Testis (tissue), 3 donors: ENCODE results near the gene CPNE4. TPM values are rescaled to one million over a fixed set of nuclear protein-coding genes. Genes with fewer than 3 reads are reported as not detected.

Source experiments
- DNase-seq: peaks from one replicate; pipeline ENCODE4 v3.0.0-alpha.2; 2019
- H3K27ac ChIP-seq, 2 donors: fragments of 200-600 bp; sonication (generic); one replicate each; pipeline ENCODE4 v1.5.1; 2019
- H3K27me3 ChIP-seq: fragments of 200-600 bp; sonication (generic); one replicate; pipeline ENCODE4 v1.5.1; 2019
- H3K36me3 ChIP-seq: fragments of 200-600 bp; sonication (generic); one replicate; pipeline ENCODE4 v1.5.1; 2017; ENCODE audit warnings: low read depth; ENCODE audit errors: missing control alignments
- H3K4me1 ChIP-seq: fragments of 200-600 bp; sonication (generic); one replicate; pipeline ENCODE4 v1.5.1; 2019
- H3K4me3 ChIP-seq, 2 donors: fragments of 200-600 bp; sonication (generic); one replicate each; pipeline ENCODE4 v1.5.1; 2017 to 2019
- H3K9me3 ChIP-seq: fragments of 200-600 bp; sonication (generic); one replicate; pipeline ENCODE4 v1.5.1; 2017
- POLR2A ChIP-seq: fragments of 450-650 bp; IDR thresholded peaks from one replicate; pipeline ENCODE4 v1.6.1; 2017; ENCODE audit warnings: antibody characterized with exemption, mild to moderate bottlenecking, moderate library complexity
- WGBS, 2 donors: methylation state at CpG; one replicate each; pipeline ENCODE4 v1.1.5; 2018; 5-methylcytosine and 5-hydroxymethylcytosine counted together
- intact Hi-C: fragments of 100-400 bp; cut with DNase I; formaldehyde crosslinking; loops from one replicate; pipeline ENCODE4 v1.15.1; 2023; ENCODE audit warnings: low total_unique reads
- polyA plus RNA-seq: library from polyadenylated mRNA; stranded (reverse); fragments of 350-450 nt; fragmentation: Illumina TruSeq; extraction: RNeasy Lipid Tissue Mini Kit (QIAGEN cat#74804); gene quantifications from one replicate; pipeline ENCODE4 v1.2.3, GENCODE V29; 2014; ENCODE audit warnings: low read depth, low replicate concordance; ENCODE audit not compliant: insufficient read depth
- total RNA-seq, 2 donors: library from RNA; depleted of rRNA; stranded (reverse); fragments of >200 nt; gene quantifications; one replicate each; pipeline ENCODE4 v1.2.3, GENCODE V29; 2016
- TF ChIP-seq, protein P1 (sequence below), 3 experiments: fragments of 450-650 bp in 2 of 3; fragments of 200-600 bp in 1 of 3; sonication (generic) in 1 of 3; IDR thresholded peaks; one replicate each; pipeline ENCODE4 v1.5.1; 2016 to 2019; ENCODE audit warnings: antibody characterized with exemption in 3 of 3, mild to moderate bottlenecking in 2 of 3, moderate library complexity in 1 of 3

Gene CPNE4
- total and polyA plus RNA-seq, 3 donors from 2014 or later, result 2.4 to 8.4 (median 4.5) TPM

DNA sequence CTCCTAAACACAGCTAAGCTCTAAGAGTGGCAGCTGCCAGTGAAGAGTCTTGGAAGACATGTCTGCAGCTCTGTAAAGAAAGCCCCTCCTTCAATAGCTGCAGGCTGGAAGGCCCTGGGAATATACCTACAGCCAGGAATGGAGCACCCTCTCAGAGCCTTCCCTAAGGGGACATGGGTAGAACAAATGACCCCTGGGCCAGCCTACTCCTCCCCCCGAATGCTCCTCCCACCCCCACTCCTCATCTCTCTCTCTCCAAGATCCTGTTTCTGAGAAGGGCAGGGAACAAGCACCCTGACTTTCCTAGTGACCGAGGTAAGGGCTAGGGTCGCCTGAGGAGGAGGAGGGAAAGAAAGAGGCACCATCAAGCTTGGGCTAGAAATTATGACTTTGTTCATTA is 20.7 kb downstream of the CPNE4 start:
- no peaks in the 10 kb centered on the region for H3K36me3 ChIP-seq
- H3K4me3 ChIP-seq, result no peak overlapping the region

DNA sequence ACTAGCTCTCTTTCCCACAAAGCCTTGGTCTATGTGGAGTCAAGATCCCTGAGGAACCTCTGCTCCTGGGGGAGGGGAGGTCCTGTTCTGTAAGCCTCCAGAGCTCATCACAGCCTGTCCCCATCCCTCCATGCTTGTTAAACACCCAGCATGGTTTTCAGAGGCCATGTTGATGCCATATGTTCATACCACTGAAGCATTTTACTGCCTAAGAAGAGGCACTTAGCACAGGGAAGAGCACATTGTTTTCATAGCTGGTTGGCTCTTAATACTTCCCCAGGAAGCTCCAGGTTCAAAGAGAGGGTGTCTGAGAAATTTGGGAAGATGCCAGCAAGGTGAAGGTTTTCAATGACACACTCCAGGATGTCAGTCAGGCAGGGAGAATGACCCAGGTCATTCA is 25.6 kb downstream of the CPNE4 start:
- Histone ChIP-seq H3K27ac (no peak overlapping the region), H3K9me3 (no peaks in the 10 kb centered on the region), H3K36me3 (no peaks in the 10 kb centered on the region), H3K4me1 (no peaks in the 10 kb centered on the region), H3K27me3 (no peaks in the 10 kb centered on the region), H3K4me3 (no peak overlapping the region)
- no peak for DNase-seq
- TF ChIP-seq, protein P1, sequence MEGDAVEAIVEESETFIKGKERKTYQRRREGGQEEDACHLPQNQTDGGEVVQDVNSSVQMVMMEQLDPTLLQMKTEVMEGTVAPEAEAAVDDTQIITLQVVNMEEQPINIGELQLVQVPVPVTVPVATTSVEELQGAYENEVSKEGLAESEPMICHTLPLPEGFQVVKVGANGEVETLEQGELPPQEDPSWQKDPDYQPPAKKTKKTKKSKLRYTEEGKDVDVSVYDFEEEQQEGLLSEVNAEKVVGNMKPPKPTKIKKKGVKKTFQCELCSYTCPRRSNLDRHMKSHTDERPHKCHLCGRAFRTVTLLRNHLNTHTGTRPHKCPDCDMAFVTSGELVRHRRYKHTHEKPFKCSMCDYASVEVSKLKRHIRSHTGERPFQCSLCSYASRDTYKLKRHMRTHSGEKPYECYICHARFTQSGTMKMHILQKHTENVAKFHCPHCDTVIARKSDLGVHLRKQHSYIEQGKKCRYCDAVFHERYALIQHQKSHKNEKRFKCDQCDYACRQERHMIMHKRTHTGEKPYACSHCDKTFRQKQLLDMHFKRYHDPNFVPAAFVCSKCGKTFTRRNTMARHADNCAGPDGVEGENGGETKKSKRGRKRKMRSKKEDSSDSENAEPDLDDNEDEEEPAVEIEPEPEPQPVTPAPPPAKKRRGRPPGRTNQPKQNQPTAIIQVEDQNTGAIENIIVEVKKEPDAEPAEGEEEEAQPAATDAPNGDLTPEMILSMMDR (IDR thresholded peaks at IDR 0.05), result no peak
- TF ChIP-seq POLR2A, result no peak
- intact Hi-C loops, result no loop called here

More for the DNA sequence above, 20.7 kb downstream of the CPNE4 start:
- intact Hi-C loops, result no loop called here
- Histone ChIP-seq H3K4me1 (no peaks in the 10 kb centered on the region), H3K27ac (no peak overlapping the region), H3K9me3 (no peaks in the 10 kb centered on the region), H3K27me3 (no peaks in the 10 kb centered on the region)
- TF ChIP-seq POLR2A, result no peak
- TF ChIP-seq, protein P1 (IDR thresholded peaks at IDR 0.05), result no peak
- WGBS, 2 donors, result 60 to 69% methylated on average over 3 of the region's 3 CpGs
- no peak for DNase-seq

DNA sequence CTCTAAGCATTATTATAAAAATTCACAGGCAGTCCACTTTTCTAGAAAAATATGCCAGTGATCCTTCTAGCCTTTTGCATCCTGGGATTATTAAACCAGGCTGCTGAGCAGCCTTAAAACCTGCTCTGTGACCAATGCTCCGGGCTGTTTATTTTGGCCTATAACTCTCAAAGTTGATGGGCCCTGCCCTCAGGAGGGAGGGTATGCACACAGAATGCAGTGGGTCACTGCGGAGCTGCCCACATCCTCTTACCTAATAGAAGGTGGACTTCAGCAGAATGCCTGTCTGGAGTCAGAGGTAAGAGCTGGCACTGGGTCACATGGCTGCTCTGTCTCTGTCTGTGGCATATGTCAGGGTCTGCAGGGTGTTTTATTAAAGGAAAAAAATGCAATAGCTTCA is 26.0 kb downstream of the CPNE4 start:
- Histone ChIP-seq H3K9me3 (no peaks in the 10 kb centered on the region), H3K27ac (no peak overlapping the region), H3K4me3 (no peak overlapping the region), H3K36me3 (no peaks in the 10 kb centered on the region), H3K4me1 (no peaks in the 10 kb centered on the region), H3K27me3 (no peaks in the 10 kb centered on the region)
- 35 to 38% methylated on average over 2 of the region's 2 CpGs for WGBS, 2 donors
- intact Hi-C loops, result no loop called here
- DNase-seq, result no peak
- TF ChIP-seq, protein P1 (IDR thresholded peaks at IDR 0.05), result no peak
- no peak for TF ChIP-seq POLR2A

DNA sequence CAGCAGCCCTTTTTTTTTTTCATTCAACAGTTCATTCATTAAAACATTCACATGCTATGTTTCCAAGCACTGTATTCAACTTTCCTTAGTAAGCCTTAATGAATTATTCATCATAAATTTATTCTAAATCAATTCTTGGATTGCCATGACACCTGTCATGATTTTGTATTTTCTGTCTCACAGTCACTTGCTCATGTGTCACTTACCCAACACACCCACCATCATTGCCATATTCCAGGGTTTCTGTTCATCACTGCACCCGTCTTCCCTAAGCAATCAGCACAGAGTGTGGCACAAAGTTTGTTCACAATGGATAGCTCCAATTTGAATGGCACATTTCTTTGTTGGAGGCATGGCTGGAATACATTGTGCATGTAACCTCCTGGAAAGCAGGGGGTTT is 27.2 kb downstream of the CPNE4 start:
- H3K4me3 ChIP-seq, result no peak overlapping the region
- H3K9me3 ChIP-seq, result no peaks in the 10 kb centered on the region
- no peaks in the 10 kb centered on the region for H3K27me3 ChIP-seq
- no peak for DNase-seq
- no peaks in the 10 kb centered on the region for H3K4me1 ChIP-seq
- no peak overlapping the region for H3K27ac ChIP-seq
- 0 to 45% methylated on average over 1 of the region's 1 CpG for WGBS, 2 donors
- no peak for TF ChIP-seq POLR2A
- TF ChIP-seq, protein P1 (IDR thresholded peaks at IDR 0.05), result no peak
- H3K36me3 ChIP-seq, result no peaks in the 10 kb centered on the region
- intact Hi-C loops, result no loop called here

DNA sequence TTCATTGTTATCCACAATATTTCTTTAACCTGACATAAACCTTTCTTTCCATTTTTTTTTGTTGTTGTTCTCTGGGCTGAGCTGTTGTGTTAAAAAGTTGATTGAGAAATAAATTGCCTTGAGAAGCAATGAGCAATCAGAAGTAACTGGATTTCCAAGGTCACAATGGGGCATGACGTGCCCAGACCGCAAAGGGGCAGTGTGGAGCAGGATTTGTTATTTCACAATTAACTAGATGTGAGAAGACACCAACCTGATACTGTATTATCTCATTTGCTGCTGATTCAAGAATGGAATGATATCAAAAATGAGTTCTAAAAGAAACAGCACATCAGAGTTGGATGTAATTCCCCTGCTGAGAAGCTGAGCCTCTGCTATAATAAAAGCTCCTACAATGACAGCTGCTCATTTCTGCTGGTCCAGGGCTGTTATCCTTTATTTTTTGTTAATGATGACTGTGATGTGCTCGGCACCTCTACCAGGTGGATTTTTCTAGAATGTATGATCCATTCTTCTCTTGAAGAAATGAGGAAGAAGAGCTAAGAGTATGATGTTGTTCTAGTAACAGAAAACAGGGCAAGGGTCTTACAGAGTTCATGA is 28.1 kb downstream of the CPNE4 start:
- Histone ChIP-seq H3K27ac (no peak overlapping the region), H3K4me1 (no peaks in the 10 kb centered on the region), H3K9me3 (no peaks in the 10 kb centered on the region), H3K27me3 (no peaks in the 10 kb centered on the region), H3K4me3 (no peak overlapping the region), H3K36me3 (no peaks in the 10 kb centered on the region)
- DNase-seq, result peak; percentile 57
- TF ChIP-seq, protein P1 (IDR thresholded peaks at IDR 0.05), result peak in 2 of 3 experiments; percentile 27 to 37
- TF ChIP-seq POLR2A, result no peak
- intact Hi-C loops, result no loop called here
- 40 to 51% methylated on average over 3 of the region's 3 CpGs for WGBS, 2 donors
